Measurements from ENCODE around the gene IL18RAP.

IL18RAP gene

DNA sequence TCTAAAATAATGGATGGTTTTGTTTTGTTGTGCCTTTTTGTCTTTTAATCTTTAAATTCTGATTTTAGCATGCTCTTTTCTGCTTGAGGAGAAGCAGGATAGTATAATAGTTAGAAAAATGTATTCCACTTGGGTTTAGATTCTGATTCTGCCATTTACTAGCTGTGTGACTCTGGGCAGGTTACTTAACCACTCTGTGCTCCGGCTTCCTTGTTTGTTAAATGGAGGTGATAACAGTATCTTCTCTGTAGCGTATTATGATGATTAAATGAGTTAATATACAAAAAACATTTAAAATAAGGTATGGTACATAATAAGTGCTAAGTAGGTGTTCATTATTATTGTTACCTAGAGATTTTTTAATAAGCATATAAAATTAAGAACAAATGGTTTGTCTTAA, 26.9 kb upstream of the IL18RAP start:
- no peak overlapping the region for H3K27ac ChIP-seq
- DNase-seq: no peak
- no peak for TF ChIP-seq CTCF (IDR thresholded peaks at IDR 0.05; ENCODE audit: low read depth, low read length, missing control alignments)
- no peaks in the 10 kb centered on the region for H3K27me3 ChIP-seq (replicated peaks)
- in situ Hi-C loops (cut with HindIII; ENCODE audit: low pct_ligation_motif_present, low sequenced_read_pairs): no loop called here
- no peak overlapping the region for H3K4me3 ChIP-seq (ENCODE audit: low read depth, low read length)
- no peaks in the 10 kb centered on the region for H3K36me3 ChIP-seq (replicated peaks)

DNA sequence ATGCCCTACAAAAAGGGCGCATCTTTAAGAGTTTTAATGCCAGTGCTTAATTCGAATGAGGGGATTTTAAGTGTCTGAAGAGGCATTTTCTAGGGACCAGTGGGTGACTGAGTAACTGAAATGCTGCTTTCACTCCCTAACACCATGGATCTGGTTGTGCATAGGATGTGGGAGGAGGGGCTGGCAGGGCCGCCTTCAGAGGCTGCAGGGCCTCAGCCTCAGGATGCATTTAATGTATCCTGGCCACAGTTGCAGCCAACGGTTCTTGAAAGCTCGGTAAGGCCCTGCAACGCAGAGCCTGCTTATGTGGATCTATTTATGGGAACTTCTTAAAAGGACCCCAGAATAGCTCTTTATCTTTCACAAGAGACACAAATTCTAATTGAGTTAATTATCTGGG, 25.8 kb upstream of the IL18RAP start:
- H3K27me3 ChIP-seq (replicated peaks): no peaks in the 10 kb centered on the region
- no peak overlapping the region for H3K27ac ChIP-seq
- no peaks in the 10 kb centered on the region for H3K36me3 ChIP-seq (replicated peaks)
- no peak for TF ChIP-seq CTCF (IDR thresholded peaks at IDR 0.05; ENCODE audit: low read depth, low read length, missing control alignments)
- in situ Hi-C loops (cut with HindIII; ENCODE audit: low pct_ligation_motif_present, low sequenced_read_pairs): no loop called here
- no peak overlapping the region for H3K4me3 ChIP-seq (ENCODE audit: low read depth, low read length)
- DNase-seq: no peak

DNA sequence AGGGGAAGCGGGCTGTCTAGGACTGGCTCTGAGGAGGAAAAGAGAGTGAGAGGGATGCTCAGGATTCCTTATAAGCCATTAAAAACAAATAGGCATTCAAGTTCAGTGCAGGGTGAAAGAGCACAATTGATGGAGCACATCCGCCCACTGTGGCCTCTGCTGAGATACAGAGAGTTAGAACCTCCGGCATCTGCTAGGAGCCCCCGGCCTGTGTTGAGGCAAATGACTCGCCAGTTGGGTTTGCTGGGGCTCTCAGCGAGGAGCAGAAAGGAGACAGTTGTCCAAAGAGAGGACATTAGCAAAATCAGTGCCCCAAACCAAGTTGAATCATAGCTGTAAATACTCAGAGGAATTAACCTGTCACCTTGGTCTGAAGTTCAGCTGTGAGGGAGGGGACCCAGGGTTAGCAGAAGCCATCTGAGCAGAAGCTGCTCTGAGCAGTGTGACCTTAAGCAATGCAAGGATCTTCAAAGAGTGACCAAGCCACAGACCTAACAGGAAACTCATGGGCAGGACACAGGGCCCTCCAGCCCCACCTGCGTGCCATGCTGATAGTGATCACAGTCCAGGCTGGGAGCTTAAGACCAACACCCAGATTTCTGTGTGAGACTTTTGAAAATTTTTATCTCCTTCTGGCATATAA, 23.3 kb upstream of the IL18RAP start:
- Histone ChIP-seq H3K4me3 (ENCODE audit: low read depth, low read length) (no peak overlapping the region), H3K36me3 (replicated peaks) (no peaks in the 10 kb centered on the region), H3K27me3 (replicated peaks) (no peaks in the 10 kb centered on the region), H3K27ac (no peak overlapping the region)
- no peak for DNase-seq
- in situ Hi-C loops (cut with HindIII; ENCODE audit: low pct_ligation_motif_present, low sequenced_read_pairs): no loop called here
- TF ChIP-seq CTCF (IDR thresholded peaks at IDR 0.05; ENCODE audit: low read depth, low read length, missing control alignments): no peak

- in situ Hi-C loops (cut with HindIII; ENCODE audit: low pct_ligation_motif_present, low sequenced_read_pairs): no loop called here
- DNase-seq: no peak
- Histone ChIP-seq H3K27ac (no peak overlapping the region), H3K4me3 (ENCODE audit: low read depth, low read length) (no peak overlapping the region), H3K36me3 (replicated peaks) (no peaks in the 10 kb centered on the region), H3K27me3 (replicated peaks) (no peaks in the 10 kb centered on the region)
- no peak for TF ChIP-seq CTCF (IDR thresholded peaks at IDR 0.05; ENCODE audit: low read depth, low read length, missing control alignments)
Observed at GRCh38 chr2:102401456-102401855, 21.5 kb upstream of the IL18RAP start.

GRCh38 chr2:102401865-102402264, 21.1 kb upstream of the IL18RAP start:
- no peaks in the 10 kb centered on the region for H3K27me3 ChIP-seq (replicated peaks)
- in situ Hi-C loops (cut with HindIII; ENCODE audit: low pct_ligation_motif_present, low sequenced_read_pairs): no loop called here
- H3K36me3 ChIP-seq (replicated peaks): no peaks in the 10 kb centered on the region
- no peak for DNase-seq
- no peak overlapping the region for H3K27ac ChIP-seq
- TF ChIP-seq CTCF (IDR thresholded peaks at IDR 0.05; ENCODE audit: low read depth, low read length, missing control alignments): no peak
- no peak overlapping the region for H3K4me3 ChIP-seq (ENCODE audit: low read depth, low read length)

GRCh38 chr2:102410952-102411351, 12.0 kb upstream of the IL18RAP start:
- in situ Hi-C loops (cut with HindIII; ENCODE audit: low pct_ligation_motif_present, low sequenced_read_pairs): no loop called here
- no peak for TF ChIP-seq CTCF (IDR thresholded peaks at IDR 0.05; ENCODE audit: low read depth, low read length, missing control alignments)
- no peak overlapping the region for H3K4me3 ChIP-seq (ENCODE audit: low read depth, low read length)
- no peaks in the 10 kb centered on the region for H3K36me3 ChIP-seq (replicated peaks)
- DNase-seq: no peak
- no peak overlapping the region for H3K27ac ChIP-seq
- H3K27me3 ChIP-seq (replicated peaks): no peaks in the 10 kb centered on the region

Measured in brain microvascular endothelial cell (primary cell).